Astrocyte of the spinal cord (primary cell): ENCODE measurements around the gene CDK6.

Experiments
- DNase-seq: peaks from one replicate; pipeline ENCODE4 v3.0.0; 2011; ENCODE audit warnings: low read depth, low spot score
- H3K4me3 ChIP-seq: 2 replicates; pipeline ENCODE4 v1.5.1; 2011; ENCODE audit warnings: low read depth, mild to moderate bottlenecking, low read length, moderate library complexity
- CTCF ChIP-seq: IDR thresholded peaks from 2 replicates; pipeline ENCODE4 v1.5.1; 2012; ENCODE audit warnings: low read depth, mild to moderate bottlenecking, low read length, inconsistent platforms
- in situ Hi-C: cut with HindIII; loops from 2 replicates; pipeline ENCODE4 v1.10.0; 2017; ENCODE audit warnings: low sequenced_read_pairs

Gene CDK6

GRCh38 chr7:92588561-92588960 lies 247.8 kb downstream of the CDK6 start:
- TF ChIP-seq CTCF = no peak
- H3K4me3 ChIP-seq = peak overlapping the region; percentile 94
- in situ Hi-C loops = no loop called here
- no peak for DNase-seq

GRCh38 chr7:92586841-92587240 lies 249.5 kb downstream of the CDK6 start:
- H3K4me3 ChIP-seq = no peak overlapping the region
- no peak for TF ChIP-seq CTCF

GRCh38 chr7:92586403-92586802 lies 250.0 kb downstream of the CDK6 start:
- in situ Hi-C loops = no loop called here
- TF ChIP-seq CTCF = no peak
- H3K4me3 ChIP-seq = no peak overlapping the region
- no peak for DNase-seq

More at GRCh38 chr7:92586841-92587240, 249.5 kb downstream of the CDK6 start:
- in situ Hi-C loops = no loop called here
- no peak for DNase-seq

- no peak for TF ChIP-seq CTCF
- in situ Hi-C loops = no loop called here
- DNase-seq = no peak
- no peak overlapping the region for H3K4me3 ChIP-seq
These were observed 251.4 kb downstream of the CDK6 start for GRCh38 chr7:92584953-92585352.

GRCh38 chr7:92582948-92583347 lies 253.4 kb downstream of the CDK6 start:
- DNase-seq = no peak
- TF ChIP-seq CTCF = no peak
- in situ Hi-C loops = no loop called here

GRCh38 chr7:92576296-92576695 lies 260.1 kb downstream of the CDK6 start:
- no peak for DNase-seq
- no peak for TF ChIP-seq CTCF
- in situ Hi-C loops = no loop called here
- no peak overlapping the region for H3K4me3 ChIP-seq

More at GRCh38 chr7:92582948-92583347, 253.4 kb downstream of the CDK6 start:
- no peak overlapping the region for H3K4me3 ChIP-seq

GRCh38 chr7:92569137-92569536 lies 267.2 kb downstream of the CDK6 start:
- no peak for DNase-seq
- in situ Hi-C loops = no loop called here
- TF ChIP-seq CTCF = no peak
- H3K4me3 ChIP-seq = no peak overlapping the region
